T-helper 1 cell treated with Interleukin-12 subunit alpha and Interleukin-12 subunit beta and Interleukin-4 antibody, amounts not matched to agents 30 μg/mL and 1 μg/mL, for 36 hours (primary cell): ENCODE measurements around the gene CARM1.
A peak's percentile ranks its signal among the peaks of the same experiment; 100 is the strongest.
"Not testable (repeated sequence)": the region's sequence is repeated elsewhere in the genome, so short reads cannot be mapped to it uniquely, and the experiment has no call there.

Experiments
- H3K27ac Mint-ChIP-seq: one replicate; pipeline ENCODE4 v1.8.0; 2021; ENCODE audit warnings: mild to moderate bottlenecking, mixed read lengths
- H3K27me3 Mint-ChIP-seq: one replicate; pipeline ENCODE4 v1.8.0; 2021; ENCODE audit warnings: low read depth, mixed read lengths
- H3K36me3 Mint-ChIP-seq: one replicate; pipeline ENCODE4 v1.8.0; 2021; ENCODE audit warnings: low read depth, mixed read lengths
- H3K4me1 Mint-ChIP-seq: one replicate; pipeline ENCODE4 v1.8.0; 2021; ENCODE audit warnings: low read depth, mixed read lengths
- H3K4me3 Mint-ChIP-seq: one replicate; pipeline ENCODE4 v1.8.0; 2021; ENCODE audit warnings: mild to moderate bottlenecking, moderate library complexity, mixed read lengths
- H3K9me3 Mint-ChIP-seq: one replicate; pipeline ENCODE4 v1.8.0; 2021; ENCODE audit warnings: mixed read lengths

The CARM1 gene

DNA sequence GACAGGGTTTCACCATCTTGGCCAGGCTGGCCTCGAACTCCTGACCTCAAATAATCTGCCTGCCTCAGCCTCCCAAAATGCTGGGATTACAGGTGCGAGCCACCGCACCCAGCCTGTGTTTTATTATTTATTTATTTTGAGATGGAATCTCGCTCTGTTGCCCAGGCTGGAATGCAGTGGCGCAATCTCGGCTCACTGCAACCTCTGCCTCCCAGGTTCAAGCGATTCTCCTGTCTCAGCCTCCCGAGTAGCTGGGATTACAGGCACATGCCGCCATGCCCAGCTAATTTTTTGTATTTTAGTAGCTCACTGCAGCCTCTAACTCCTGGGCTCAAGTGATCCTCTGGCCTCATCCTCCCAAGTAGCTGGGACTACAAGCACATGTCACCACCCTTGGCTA is 6.3 kb downstream of the CARM1 start:
- Mint-ChIP-seq H3K27ac (peak overlapping the region; percentile 73), H3K4me1 (peaks cover 31% of the 10 kb centered on the region)
- H3K36me3 Mint-ChIP-seq, H3K27me3 Mint-ChIP-seq, H3K4me3 Mint-ChIP-seq, H3K9me3 Mint-ChIP-seq: not testable (repeated sequence)

DNA sequence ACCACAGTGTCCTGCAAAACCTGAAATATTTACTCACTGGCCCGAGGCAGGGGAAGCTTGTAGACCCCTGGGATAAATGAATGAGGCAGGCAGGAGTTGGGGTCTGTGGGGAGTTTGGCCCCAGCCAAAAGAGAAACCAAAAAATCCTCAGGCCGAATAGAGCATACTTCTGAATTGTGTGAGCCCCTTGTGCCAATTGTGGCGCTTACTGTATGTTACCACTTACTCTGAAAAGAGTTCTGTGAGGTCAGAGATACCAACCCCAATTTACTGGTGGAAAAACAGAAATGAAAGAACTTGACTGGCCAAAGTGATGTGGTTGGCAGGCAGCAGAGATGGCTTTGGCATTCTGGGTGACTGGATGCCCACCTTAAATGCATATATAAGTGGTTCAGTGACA is 6.9 kb downstream of the CARM1 start:
- Mint-ChIP-seq H3K36me3 (peaks cover 2% of the 10 kb centered on the region), H3K27ac (peak overlapping the region; percentile 73), H3K9me3 (no peaks in the 10 kb centered on the region), H3K27me3 (no peaks in the 10 kb centered on the region), H3K4me1 (peaks cover 27% of the 10 kb centered on the region), H3K4me3 (no peak overlapping the region)

DNA sequence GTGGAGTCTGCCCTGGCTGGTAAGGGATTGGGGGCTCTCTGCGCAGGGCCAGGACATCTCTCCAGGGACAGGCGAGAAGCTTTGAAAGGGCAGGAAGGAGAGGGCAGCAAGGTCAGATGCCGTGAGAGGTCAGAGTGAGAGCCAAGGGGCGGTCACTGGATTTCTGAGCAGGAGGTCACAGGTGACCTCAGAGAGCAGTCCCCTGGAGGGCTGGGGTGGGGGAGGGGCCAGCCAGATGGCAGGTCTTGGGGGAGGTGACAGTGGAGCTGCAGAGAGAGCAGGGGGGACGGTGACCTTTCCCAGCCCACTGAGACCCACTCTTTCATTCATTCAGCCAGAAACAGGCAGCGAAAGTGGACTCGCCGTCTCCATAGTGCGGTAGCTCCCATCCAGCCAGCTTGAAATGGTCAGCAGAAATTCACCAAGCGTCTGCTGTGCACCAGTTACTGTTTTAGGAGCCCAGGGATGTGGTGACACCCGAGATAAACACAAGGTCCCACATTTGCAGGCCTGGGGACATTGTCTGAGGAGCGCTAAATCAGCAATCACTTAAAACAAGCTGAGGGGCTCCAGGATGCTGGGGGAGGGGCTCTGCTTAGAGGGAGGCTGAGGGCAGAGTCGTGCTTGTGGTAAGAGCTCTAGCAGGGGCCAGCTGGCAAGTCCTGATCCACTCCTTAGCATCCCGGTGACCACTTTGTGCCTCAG is 10.2 kb downstream of the CARM1 start:
- Mint-ChIP-seq H3K27me3 (no peaks in the 10 kb centered on the region), H3K27ac (no peak overlapping the region), H3K4me3 (no peak overlapping the region), H3K4me1 (peaks cover 22% of the 10 kb centered on the region), H3K9me3 (no peaks in the 10 kb centered on the region), H3K36me3 (peaks cover 2% of the 10 kb centered on the region)

GRCh38 chr19:10882108-10882457 is 10.7 kb downstream of the CARM1 start:
- Mint-ChIP-seq H3K36me3 (peaks cover 2% of the 10 kb centered on the region), H3K27me3 (no peaks in the 10 kb centered on the region), H3K4me1 (peaks cover 17% of the 10 kb centered on the region), H3K9me3 (no peaks in the 10 kb centered on the region), H3K27ac (no peak overlapping the region), H3K4me3 (no peak overlapping the region)

GRCh38 chr19:10884274-10884673 is 12.9 kb downstream of the CARM1 start:
- Mint-ChIP-seq H3K27me3 (no peaks in the 10 kb centered on the region), H3K4me3 (no peak overlapping the region), H3K27ac (no peak overlapping the region), H3K36me3 (peaks cover under 1% of the 10 kb centered on the region), H3K4me1 (peaks cover 6% of the 10 kb centered on the region), H3K9me3 (no peaks in the 10 kb centered on the region)

DNA sequence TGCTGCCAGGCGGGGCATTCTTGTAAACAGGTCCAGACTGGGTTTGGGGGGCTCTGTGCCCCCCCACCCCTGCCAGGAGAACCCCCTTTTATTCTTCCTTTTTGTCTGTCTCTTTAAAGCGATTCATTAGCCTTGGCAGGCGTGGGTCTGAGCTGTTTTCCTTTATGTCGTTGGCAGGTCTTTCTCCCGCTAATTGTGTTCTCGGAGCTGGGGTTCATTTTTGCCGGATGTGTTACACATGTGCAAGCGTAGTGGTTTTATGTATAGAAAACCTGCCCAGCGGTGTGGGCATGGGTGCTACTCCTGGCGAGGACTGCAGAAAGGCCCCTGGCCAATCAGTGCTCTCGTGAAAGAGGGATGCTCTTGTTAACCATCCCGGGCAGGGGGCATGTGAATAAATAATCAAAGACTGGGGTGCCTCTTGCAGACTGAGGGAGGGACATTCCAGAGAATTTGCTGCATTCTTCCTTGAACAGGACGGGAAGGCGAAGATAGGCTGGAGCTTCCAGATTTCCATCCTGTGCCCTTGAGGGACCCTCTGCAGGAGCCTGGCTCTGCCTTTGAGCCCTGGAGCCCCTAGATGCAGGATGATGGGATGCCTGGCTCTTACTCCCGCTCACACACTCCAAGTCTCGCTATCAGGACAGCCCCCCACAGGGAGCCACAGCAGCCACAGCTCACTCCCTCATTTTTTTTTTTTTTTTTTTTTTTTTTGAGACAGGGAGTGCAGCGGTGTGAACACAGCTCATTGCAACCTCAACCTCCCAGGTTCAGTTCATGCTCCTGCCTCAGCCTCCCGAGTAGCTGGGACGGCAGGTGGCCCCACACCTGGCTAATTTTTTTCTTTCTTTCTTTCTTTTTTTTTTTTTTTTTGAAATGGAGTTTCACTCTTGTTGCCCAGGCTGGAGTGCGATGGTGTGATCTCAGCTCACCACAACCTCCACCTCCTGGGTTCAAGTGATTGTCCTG is 14.1 kb downstream of the CARM1 start:
- peaks cover 2% of the 10 kb centered on the region for H3K4me1 Mint-ChIP-seq
- H3K9me3 Mint-ChIP-seq, result no peaks in the 10 kb centered on the region
- H3K36me3 Mint-ChIP-seq, result no peaks in the 10 kb centered on the region
- no peak overlapping the region for H3K27ac Mint-ChIP-seq
- no peak overlapping the region for H3K4me3 Mint-ChIP-seq
- no peaks in the 10 kb centered on the region for H3K27me3 Mint-ChIP-seq

DNA sequence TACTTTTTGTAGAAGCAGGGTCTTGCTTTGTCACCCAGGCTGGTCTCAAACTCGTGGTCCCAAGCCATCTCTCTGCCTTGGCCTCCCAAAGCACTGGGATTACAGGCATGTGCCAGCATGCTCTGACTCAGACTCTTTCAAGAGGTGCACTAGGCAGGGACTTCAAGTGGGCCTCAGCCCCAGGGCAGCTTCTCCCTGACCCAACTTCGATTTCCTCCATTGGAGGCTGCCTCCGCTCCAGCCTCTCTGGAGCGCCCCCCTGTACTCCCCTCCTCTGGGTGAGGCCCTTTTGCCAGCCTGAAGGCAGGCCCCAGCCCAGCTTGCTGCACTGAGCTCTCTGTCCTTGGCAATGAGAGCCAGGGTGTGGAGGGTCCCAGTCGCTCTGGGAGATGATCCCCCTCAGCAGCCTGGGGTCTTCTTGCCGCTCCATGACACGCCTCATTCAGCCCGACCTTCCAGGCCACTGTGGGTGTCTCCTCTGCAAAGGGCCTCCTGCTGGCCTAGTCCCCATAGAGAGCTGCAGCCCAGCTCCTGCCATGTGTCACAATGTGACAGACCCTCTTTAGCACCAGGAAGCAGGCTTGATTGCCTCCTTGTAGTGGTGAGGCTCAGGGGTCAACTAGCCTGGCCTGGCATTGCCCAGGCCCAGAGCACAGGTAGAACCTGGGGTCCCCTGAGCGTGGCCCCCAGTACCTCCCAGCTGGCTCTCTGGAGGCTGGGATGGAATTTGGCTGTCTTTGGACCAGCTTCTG is 16.4 kb downstream of the CARM1 start:
- Mint-ChIP-seq H3K4me3 (no peak overlapping the region), H3K27me3 (no peaks in the 10 kb centered on the region), H3K9me3 (no peaks in the 10 kb centered on the region), H3K4me1 (peaks cover 2% of the 10 kb centered on the region), H3K27ac (no peak overlapping the region), H3K36me3 (no peaks in the 10 kb centered on the region)

GRCh38 chr19:10888421-10888866 is 17.1 kb downstream of the CARM1 start:
- H3K27ac Mint-ChIP-seq, result no peak overlapping the region

GRCh38 chr19:10889880-10890279 is 18.5 kb downstream of the CARM1 start:
- no peaks in the 10 kb centered on the region for H3K36me3 Mint-ChIP-seq
- no peak overlapping the region for H3K4me3 Mint-ChIP-seq
- no peaks in the 10 kb centered on the region for H3K27me3 Mint-ChIP-seq
- H3K9me3 Mint-ChIP-seq, result no peaks in the 10 kb centered on the region
- peaks cover 2% of the 10 kb centered on the region for H3K4me1 Mint-ChIP-seq
- no peak overlapping the region for H3K27ac Mint-ChIP-seq

More at GRCh38 chr19:10888421-10888866, 17.1 kb downstream of the CARM1 start:
- no peaks in the 10 kb centered on the region for H3K36me3 Mint-ChIP-seq
- H3K27me3 Mint-ChIP-seq, result no peaks in the 10 kb centered on the region
- no peaks in the 10 kb centered on the region for H3K9me3 Mint-ChIP-seq
- H3K4me3 Mint-ChIP-seq, result no peak overlapping the region
- H3K4me1 Mint-ChIP-seq, result peaks cover 2% of the 10 kb centered on the region

DNA sequence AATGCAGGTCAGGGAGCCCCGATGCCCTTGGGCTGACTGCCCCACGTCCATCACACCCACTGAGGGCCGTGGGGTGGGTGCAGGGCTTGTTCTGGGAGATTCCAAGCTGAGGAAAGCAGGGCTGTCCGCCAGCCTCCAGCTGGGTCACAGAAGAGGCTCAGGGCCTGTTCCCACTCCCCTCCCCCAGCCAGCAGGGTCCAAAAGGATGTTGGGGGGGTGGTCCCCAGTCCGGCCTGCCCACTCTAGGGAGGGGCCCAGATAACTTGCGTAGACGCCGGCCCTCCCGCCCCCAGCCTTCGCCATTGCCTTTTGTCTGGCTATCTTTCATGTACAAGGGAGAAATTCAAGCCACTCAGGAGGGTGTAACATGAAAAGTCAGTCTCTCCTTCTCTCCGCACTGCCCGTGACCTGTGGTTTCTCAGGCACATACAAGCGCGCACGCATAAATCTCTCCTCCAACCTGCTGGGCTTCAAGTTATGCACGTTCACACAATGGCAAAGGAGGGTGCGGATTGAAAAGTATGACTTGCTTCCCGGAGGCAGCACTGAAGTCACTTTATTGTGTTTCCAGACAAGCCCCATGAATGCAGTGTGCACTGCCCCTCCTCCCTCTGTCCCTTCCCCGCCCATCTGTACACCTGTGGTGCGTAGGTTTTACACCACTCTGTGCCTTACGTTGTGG is 20.2 kb downstream of the CARM1 start:
- no peak overlapping the region for H3K27ac Mint-ChIP-seq
- H3K36me3 Mint-ChIP-seq, result no peaks in the 10 kb centered on the region
- H3K4me3 Mint-ChIP-seq, result no peak overlapping the region
- peaks cover under 1% of the 10 kb centered on the region for H3K4me1 Mint-ChIP-seq
- H3K27me3 Mint-ChIP-seq, result no peaks in the 10 kb centered on the region
- no peaks in the 10 kb centered on the region for H3K9me3 Mint-ChIP-seq

DNA sequence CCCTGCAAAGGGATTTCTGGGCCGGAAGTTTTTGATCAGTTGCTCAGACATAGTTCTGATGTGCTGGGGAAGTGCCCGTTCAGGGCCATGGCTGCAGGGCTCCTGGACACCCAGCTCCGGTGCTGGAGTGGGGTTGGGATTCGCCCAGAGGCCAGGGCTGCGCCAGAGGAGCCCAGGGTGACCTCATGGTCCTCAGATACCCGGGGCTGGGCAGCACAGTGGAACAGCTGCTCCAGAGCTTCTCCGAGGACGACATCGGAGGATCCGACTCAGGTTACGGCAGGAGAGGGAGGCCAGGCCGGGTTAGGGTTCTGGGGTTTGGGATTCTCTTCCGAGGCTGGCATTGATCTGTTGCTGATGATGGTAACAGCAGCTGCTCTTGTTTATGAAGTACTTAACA is 20.9 kb downstream of the CARM1 start:
- Mint-ChIP-seq H3K4me1 (peaks cover 7% of the 10 kb centered on the region), H3K27me3 (no peaks in the 10 kb centered on the region), H3K4me3 (no peak overlapping the region), H3K9me3 (no peaks in the 10 kb centered on the region), H3K27ac (no peak overlapping the region), H3K36me3 (no peaks in the 10 kb centered on the region)

GRCh38 chr19:10894911-10895213 is 23.5 kb downstream of the CARM1 start:
- H3K27ac Mint-ChIP-seq, result no peak overlapping the region
- H3K4me1 Mint-ChIP-seq, result peaks cover 7% of the 10 kb centered on the region
- H3K27me3 Mint-ChIP-seq, result no peaks in the 10 kb centered on the region
- no peak overlapping the region for H3K4me3 Mint-ChIP-seq
- H3K36me3 Mint-ChIP-seq, result no peaks in the 10 kb centered on the region
- H3K9me3 Mint-ChIP-seq, result no peaks in the 10 kb centered on the region

GRCh38 chr19:10895363-10895762 is 24.0 kb downstream of the CARM1 start:
- H3K4me1 Mint-ChIP-seq, result peaks cover 7% of the 10 kb centered on the region
- H3K4me3 Mint-ChIP-seq, result no peak overlapping the region
- H3K27ac Mint-ChIP-seq, result no peak overlapping the region
- H3K27me3 Mint-ChIP-seq, result no peaks in the 10 kb centered on the region
- no peaks in the 10 kb centered on the region for H3K36me3 Mint-ChIP-seq
- H3K9me3 Mint-ChIP-seq, result no peaks in the 10 kb centered on the region

DNA sequence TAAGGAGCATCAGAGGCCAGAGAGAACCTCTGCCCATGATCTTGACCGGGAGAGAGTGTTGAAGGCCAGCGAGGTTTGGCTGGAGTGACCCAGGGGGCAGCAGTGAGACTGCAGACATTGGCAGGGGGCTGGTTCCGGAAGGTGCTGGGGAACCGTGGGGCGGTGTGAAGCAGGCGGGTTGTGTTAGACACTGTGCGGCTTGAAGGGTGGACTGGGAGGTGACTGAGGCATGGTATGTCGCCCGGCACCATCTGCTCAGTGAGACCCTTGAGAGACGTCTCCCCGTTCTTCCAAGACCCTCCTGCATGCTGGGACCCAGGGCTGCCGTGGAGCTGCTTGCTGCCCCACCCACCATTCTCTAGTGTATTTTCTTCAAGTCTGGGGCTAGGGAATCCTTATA is 24.6 kb downstream of the CARM1 start:
- H3K9me3 Mint-ChIP-seq, result no peaks in the 10 kb centered on the region
- no peak overlapping the region for H3K4me3 Mint-ChIP-seq
- H3K4me1 Mint-ChIP-seq, result peaks cover 7% of the 10 kb centered on the region
- no peaks in the 10 kb centered on the region for H3K36me3 Mint-ChIP-seq
- H3K27ac Mint-ChIP-seq, result no peak overlapping the region
- no peaks in the 10 kb centered on the region for H3K27me3 Mint-ChIP-seq
